ENCODE data around the gene INTS11.

GRCh38 chr1:1279028-1279427, 45.4 kb downstream of the INTS11 start:
- TF ChIP-seq CTCF (IDR thresholded peaks at IDR 0.05; ENCODE audit: low read length) (no peak), EZH2 (IDR thresholded peaks at IDR 0.05; ENCODE audit: borderline replicate concordance, low read length) (no peak)

All from OCI-LY1 (cell line).